CD14-positive monocyte (primary cell): ENCODE data around the gene TSPAN19. TPM values are rescaled to one million over a fixed set of nuclear protein-coding genes. Genes with fewer than 3 reads are reported as not detected.

Experiments used
- DNase-seq, 3 donors: peaks; one replicate each; pipeline ENCODE4 v3.0.0-alpha.2; 2011 to 2022
- H2AFZ ChIP-seq: 2 replicates; pipeline ENCODE4 v1.6.0; 2012; ENCODE audit warnings: mild to moderate bottlenecking, low read depth, low read length, inconsistent platforms; ENCODE audit not compliant: insufficient read depth, poor library complexity, severe bottlenecking
- H3K27ac ChIP-seq, 2 donors: 1 replicate in 1 of 2; 2 replicates in 1 of 2; pipeline ENCODE4 v1.5.1; 2012 to 2013; ENCODE audit warnings: low read length in 2 of 2, control low read depth in 1 of 2, inconsistent platforms in 1 of 2, low read depth in 1 of 2, mild to moderate bottlenecking in 1 of 2
- H3K27me3 ChIP-seq, 2 donors: one replicate each; pipeline versions ENCODE4 v1.6.0 to v1.6.1; 2011 to 2013; ENCODE audit warnings: low read length in 2 of 2; ENCODE audit not compliant: control insufficient read depth in 2 of 2, insufficient read depth in 2 of 2
- H3K36me3 ChIP-seq, 2 donors: replicated peaks in 1 of 2; 1 replicate in 1 of 2; 2 replicates in 1 of 2; pipeline versions ENCODE4 v1.5.1 to v1.6.1; 2012 to 2013; ENCODE audit warnings: low read length in 2 of 2, control low read depth in 1 of 2, inconsistent platforms in 1 of 2, mild to moderate bottlenecking in 1 of 2; ENCODE audit not compliant: insufficient read depth in 2 of 2, control insufficient read depth in 1 of 2
- H3K4me1 ChIP-seq, 2 donors: 1 replicate in 1 of 2; 2 replicates in 1 of 2; pipeline versions ENCODE4 v1.5.1 to v1.6.1; 2012 to 2013; ENCODE audit warnings: low read length in 2 of 2, control low read depth in 1 of 2, inconsistent platforms in 1 of 2, mild to moderate bottlenecking in 1 of 2, moderate library complexity in 1 of 2; ENCODE audit not compliant: insufficient read depth in 2 of 2, control insufficient read depth in 1 of 2
- H3K4me2 ChIP-seq: replicated peaks from 2 replicates; pipeline ENCODE3; 2012; ENCODE audit warnings: low read length, moderate library complexity, mild to moderate bottlenecking; ENCODE audit not compliant: poor library complexity, severe bottlenecking; ENCODE audit errors: extremely low read depth
- H3K4me3 ChIP-seq, 3 experiments: fragments of 200-600 bp in 1 of 3; sonication (generic) in 1 of 3; replicated peaks in 1 of 3; 1 replicate in 2 of 3; 2 replicates in 1 of 3; pipeline ENCODE4 v1.5.1; 2011 to 2013; ENCODE audit warnings: low read length in 3 of 3, mild to moderate bottlenecking in 3 of 3, control low read depth in 2 of 3, low read depth in 2 of 3, inconsistent platforms in 1 of 3, moderate library complexity in 1 of 3
- H3K79me2 ChIP-seq: 2 replicates; pipeline ENCODE4 v1.6.0; 2012; ENCODE audit warnings: mild to moderate bottlenecking, control low read depth, inconsistent platforms, low read length, moderate library complexity; ENCODE audit not compliant: insufficient read depth
- H3K9ac ChIP-seq: 2 replicates; pipeline ENCODE4 v1.6.0; 2017; ENCODE audit warnings: low read length, mild to moderate bottlenecking; ENCODE audit not compliant: insufficient read depth, poor library complexity, severe bottlenecking
- H3K9me3 ChIP-seq, 2 donors: replicated peaks in 1 of 2; 1 replicate in 1 of 2; 2 replicates in 1 of 2; pipeline versions ENCODE4 v1.5.1 to v1.6.1; 2012 to 2013; ENCODE audit warnings: low read length in 2 of 2, control low read depth in 1 of 2; ENCODE audit not compliant: control insufficient read depth in 1 of 2, insufficient read depth in 1 of 2
- H4K20me1 ChIP-seq: 2 replicates; pipeline ENCODE4 v1.6.0; 2012; ENCODE audit warnings: mild to moderate bottlenecking, low read length, control low read depth, moderate library complexity; ENCODE audit not compliant: insufficient read depth
- H3K27ac Mint-ChIP-seq, 7 donors: one replicate each; pipeline ENCODE4 v1.8.0; 2020; ENCODE audit warnings: mild to moderate bottlenecking in 7 of 7, mixed read lengths in 7 of 7, moderate library complexity in 6 of 7, inconsistent platforms in 2 of 7
- H3K27me3 Mint-ChIP-seq, 3 donors: one replicate each; pipeline ENCODE4 v1.8.0; 2021 to 2022; ENCODE audit warnings: low read depth in 3 of 3, mild to moderate bottlenecking in 3 of 3, mixed read lengths in 3 of 3, moderate library complexity in 3 of 3, inconsistent platforms in 1 of 3
- H3K36me3 Mint-ChIP-seq, 2 donors: one replicate each; pipeline ENCODE4 v1.8.0; 2020; ENCODE audit warnings: mixed read lengths in 2 of 2, inconsistent platforms in 1 of 2, mild to moderate bottlenecking in 1 of 2
- H3K4me1 Mint-ChIP-seq: one replicate; pipeline ENCODE4 v1.8.0; 2020; ENCODE audit warnings: mild to moderate bottlenecking, mixed read lengths
- H3K4me3 Mint-ChIP-seq, 2 donors: one replicate each; pipeline ENCODE4 v1.8.0; 2020; ENCODE audit warnings: mild to moderate bottlenecking in 2 of 2, mixed read lengths in 2 of 2, moderate library complexity in 1 of 2
- H3K9me3 Mint-ChIP-seq, 7 donors: one replicate each; pipeline ENCODE4 v1.8.0; 2020 to 2022; ENCODE audit warnings: mixed read lengths in 7 of 7, mild to moderate bottlenecking in 6 of 7, moderate library complexity in 6 of 7, inconsistent platforms in 2 of 7
- CTCF ChIP-seq: fragments of 200-600 bp; IDR thresholded peaks from one replicate; pipeline ENCODE4 v1.8.0; 2022; ENCODE audit warnings: antibody characterized with exemption, mild to moderate bottlenecking
- WGBS: methylation state at CpG from one replicate; pipeline ENCODE4 v1.1.5; 2013; ENCODE audit warnings: missing lambda C conversion rate; ENCODE audit not compliant: insufficient coverage; 5-methylcytosine and 5-hydroxymethylcytosine counted together
- intact Hi-C, 2 donors: fragments of 100-400 bp; cut with micrococcal nuclease; formaldehyde crosslinking; loops; one replicate each; pipeline versions ENCODE4 v1.15.0 to v1.15.1; 2023
- polyA plus RNA-seq, 3 donors: library from polyadenylated mRNA; depleted of rRNA in 1 of 3; unstranded in 2 of 3; stranded (reverse) in 1 of 3; fragments of 300-500 nt in 2 of 3; fragments of >200 nt in 1 of 3; fragmentation: Illumina TruSeq in 2 of 3; gene quantifications; 1 replicate in 2 of 3; 2 replicates in 1 of 3; pipeline ENCODE4 v1.2.3, GENCODE V29; 2012 to 2021

TSPAN19 gene
- polyA plus RNA-seq, 3 donors: not detected

DNA sequence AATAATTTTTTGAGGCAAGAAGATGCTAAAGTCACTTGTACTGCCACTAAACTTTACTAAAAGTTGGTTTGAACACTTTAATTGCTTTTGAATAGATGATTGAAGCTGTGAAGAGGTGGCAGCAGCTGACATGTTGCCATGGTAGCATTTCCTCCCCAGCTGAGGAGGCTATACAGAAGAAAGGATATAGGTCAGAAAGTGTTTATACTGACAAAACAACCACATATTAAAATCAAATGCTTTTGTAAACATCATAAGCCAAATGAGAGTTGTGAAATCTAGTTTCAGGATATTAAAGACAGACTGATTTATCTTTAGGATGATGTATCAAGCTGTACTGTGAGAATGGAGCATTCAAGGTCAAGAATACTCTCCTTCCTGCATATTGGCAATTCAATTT, 41.7 kb downstream of the TSPAN19 start:
- Mint-ChIP-seq H3K27ac (no peak overlapping the region), H3K4me1 (no peaks in the 10 kb centered on the region), H3K4me3 (no peak overlapping the region), H3K9me3 (peaks cover 0 to 2% (median 0%) of the 10 kb centered on the region in 7 donors), H3K36me3 (no peaks in the 10 kb centered on the region), H3K27me3 (peaks cover 0 to 2% (median 1%) of the 10 kb centered on the region in 3 donors)
- no peak for TF ChIP-seq CTCF
- no peaks in the 10 kb centered on the region for H3K79me2 ChIP-seq
- H3K9me3 ChIP-seq: no peaks in the 10 kb centered on the region
- no peaks in the 10 kb centered on the region for H3K36me3 ChIP-seq
- no peak overlapping the region for H3K9ac ChIP-seq
- no peaks in the 10 kb centered on the region for H4K20me1 ChIP-seq
- H3K27ac ChIP-seq: no peak overlapping the region
- DNase-seq: no peak
- H3K27me3 ChIP-seq: no peaks in the 10 kb centered on the region
- intact Hi-C loops: no loop called here
- H2AFZ ChIP-seq: no peak overlapping the region
- no peaks in the 10 kb centered on the region for H3K4me1 ChIP-seq
- no peak overlapping the region for H3K4me3 ChIP-seq
- no peak overlapping the region for H3K4me2 ChIP-seq

DNA sequence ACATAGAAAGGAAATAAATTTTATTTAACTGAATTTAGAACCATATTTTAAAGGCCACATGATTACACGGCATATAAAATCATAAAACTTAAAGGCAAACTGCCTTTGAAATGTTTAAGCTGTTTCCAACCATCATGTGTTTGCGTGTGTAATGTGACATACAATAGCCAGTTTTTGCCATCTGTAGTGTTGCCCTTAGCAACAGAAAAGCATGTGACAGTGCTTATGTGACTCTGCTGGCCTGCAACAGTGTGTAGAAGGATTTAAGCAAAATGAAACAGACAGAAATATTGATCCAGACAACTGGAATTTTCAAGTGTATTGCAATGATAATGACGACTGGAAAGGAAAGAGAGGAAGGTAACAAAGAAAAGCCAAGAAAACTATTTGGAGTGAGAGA, 49.5 kb downstream of the TSPAN19 start:
- Histone ChIP-seq H3K4me2 (no peak overlapping the region), H3K9me3 (no peaks in the 10 kb centered on the region), H3K4me3 (no peak overlapping the region), H3K9ac (no peak overlapping the region), H3K36me3 (no peaks in the 10 kb centered on the region), H3K79me2 (no peaks in the 10 kb centered on the region), H3K4me1 (no peaks in the 10 kb centered on the region), H3K27me3 (no peaks in the 10 kb centered on the region), H3K27ac (no peak overlapping the region), H2AFZ (no peak overlapping the region), H4K20me1 (no peaks in the 10 kb centered on the region)
- Mint-ChIP-seq H3K27me3 (no peaks in the 10 kb centered on the region), H3K9me3 (no peaks in the 10 kb centered on the region), H3K36me3 (no peaks in the 10 kb centered on the region), H3K27ac (no peak overlapping the region), H3K4me1 (no peaks in the 10 kb centered on the region), H3K4me3 (no peak overlapping the region)
- TF ChIP-seq CTCF: no peak
- no peak for DNase-seq
- 67% methylated on average over 1 of the region's 3 CpGs for WGBS
- intact Hi-C loops: no loop called here
